H9 (cell line): ENCODE data around the gene SATB1. TPM values are rescaled to one million over a fixed set of nuclear protein-coding genes. Genes with fewer than 3 reads are reported as not detected.

ENCODE experiments used
- DNase-seq: peaks from one replicate; pipeline ENCODE4 v3.0.0-alpha.2; 2017
- H2AFZ ChIP-seq: one replicate; pipeline ENCODE4 v1.6.1; 2013; ENCODE audit warnings: mild to moderate bottlenecking, low read length, control low read depth, moderate library complexity
- H2AK5ac ChIP-seq: 2 replicates; pipeline ENCODE4 v1.6.1; 2013; ENCODE audit warnings: low read length, control low read depth, mixed read lengths; ENCODE audit not compliant: insufficient read length
- H2BK120ac ChIP-seq: one replicate; pipeline ENCODE4 v1.6.1; 2013; ENCODE audit warnings: low read depth, mild to moderate bottlenecking, low read length, control low read depth, inconsistent platforms; ENCODE audit not compliant: poor library complexity, severe bottlenecking
- H2BK12ac ChIP-seq: 2 replicates; pipeline ENCODE4 v1.6.1; 2013; ENCODE audit warnings: low read length, control low read depth, mixed read lengths, low read depth; ENCODE audit not compliant: insufficient read length
- H2BK15ac ChIP-seq: 2 replicates; pipeline ENCODE4 v1.6.1; 2013; ENCODE audit warnings: low read depth, low read length, control low read depth
- H2BK20ac ChIP-seq: one replicate; pipeline ENCODE4 v1.6.1; 2013; ENCODE audit warnings: low read depth, mild to moderate bottlenecking, low read length, control low read depth, inconsistent platforms; ENCODE audit not compliant: poor library complexity, severe bottlenecking
- H2BK5ac ChIP-seq: 2 replicates; pipeline ENCODE4 v1.6.1; 2013; ENCODE audit warnings: low read length, control low read depth, mixed read lengths; ENCODE audit not compliant: insufficient read length
- H3K14ac ChIP-seq: 2 replicates; pipeline ENCODE4 v1.6.1; 2013; ENCODE audit warnings: low read length, control low read depth; ENCODE audit not compliant: insufficient read depth
- H3K18ac ChIP-seq: 2 replicates; pipeline ENCODE4 v1.6.1; 2013; ENCODE audit warnings: low read depth, mild to moderate bottlenecking, mixed read lengths, low read length, control low read depth; ENCODE audit not compliant: insufficient read length
- H3K23ac ChIP-seq: 2 replicates; pipeline ENCODE4 v1.6.1; 2013; ENCODE audit warnings: low read length, control low read depth, mixed read lengths, low read depth; ENCODE audit not compliant: insufficient read length
- H3K23me2 ChIP-seq: 2 replicates; pipeline ENCODE4 v1.6.1; 2013; ENCODE audit warnings: low read depth, mild to moderate bottlenecking, mixed read lengths, low read length, control low read depth; ENCODE audit not compliant: insufficient read length, poor library complexity, severe bottlenecking
- H3K27ac ChIP-seq: 2 replicates; pipeline ENCODE4 v1.5.1; 2013; ENCODE audit warnings: low read length, control low read depth, mixed read lengths, low read depth; ENCODE audit not compliant: insufficient read length
- H3K27me3 ChIP-seq: 2 replicates; pipeline ENCODE4 v1.6.1; 2013; ENCODE audit warnings: low read length, control low read depth, inconsistent platforms; ENCODE audit not compliant: insufficient read depth
- H3K4ac ChIP-seq: 2 replicates; pipeline ENCODE4 v1.6.1; 2013; ENCODE audit warnings: low read depth, mild to moderate bottlenecking, control low read depth, inconsistent platforms, low read length, moderate library complexity
- H3K4me1 ChIP-seq: 2 replicates; pipeline ENCODE4 v1.6.1; 2013; ENCODE audit warnings: low read length, control low read depth, inconsistent platforms; ENCODE audit not compliant: insufficient read depth
- H3K4me2 ChIP-seq: 2 replicates; pipeline ENCODE4 v1.6.1; 2013; ENCODE audit warnings: low read length, control low read depth, mixed read lengths; ENCODE audit not compliant: insufficient read length, insufficient read depth
- H3K56ac ChIP-seq: 2 replicates; pipeline ENCODE4 v1.6.1; 2013; ENCODE audit warnings: low read depth, mild to moderate bottlenecking, mixed read lengths, low read length, control low read depth; ENCODE audit not compliant: insufficient read length
- H3K79me1 ChIP-seq: 2 replicates; pipeline ENCODE4 v1.6.1; 2013; ENCODE audit warnings: low read depth, mild to moderate bottlenecking, moderate library complexity, low read length, control low read depth, inconsistent platforms; ENCODE audit not compliant: insufficient read depth, poor library complexity, severe bottlenecking
- H3K79me2 ChIP-seq: 2 replicates; pipeline ENCODE4 v1.6.1; 2013; ENCODE audit warnings: low read length, control low read depth, inconsistent platforms; ENCODE audit not compliant: insufficient read depth
- H3K9ac ChIP-seq: 2 replicates; pipeline ENCODE4 v1.6.1; 2013; ENCODE audit warnings: low read length, control low read depth, mixed read lengths; ENCODE audit not compliant: insufficient read length; ENCODE audit errors: extremely low read depth
- H3K9me3 ChIP-seq: one replicate; pipeline ENCODE4 v1.6.1; 2013; ENCODE audit warnings: low read depth, low read length, inconsistent platforms; ENCODE audit not compliant: control insufficient read depth
- H3T11ph ChIP-seq: one replicate; pipeline ENCODE4 v1.6.1; 2013; ENCODE audit warnings: mild to moderate bottlenecking, low read length, control low read depth, inconsistent platforms
- H4K20me1 ChIP-seq: one replicate; pipeline ENCODE4 v1.6.1; 2013; ENCODE audit not compliant: control insufficient read depth, insufficient read length, insufficient read depth
- H4K5ac ChIP-seq: 2 replicates; pipeline ENCODE4 v1.6.1; 2013; ENCODE audit warnings: low read depth, mild to moderate bottlenecking, mixed read lengths, low read length, control low read depth; ENCODE audit not compliant: insufficient read length
- H4K8ac ChIP-seq: replicated peaks from 2 replicates; pipeline ENCODE4 v1.6.1; 2013; ENCODE audit warnings: low read length, control low read depth, mixed read lengths, low read depth; ENCODE audit not compliant: insufficient read length
- H4K91ac ChIP-seq: 2 replicates; pipeline ENCODE4 v1.6.1; 2013; ENCODE audit warnings: low read depth, mild to moderate bottlenecking, moderate library complexity, mixed read lengths, low read length, control low read depth; ENCODE audit not compliant: insufficient read length
- H3K27ac Mint-ChIP-seq, 3 experiments: 2 replicates in 2 of 3; 3 replicates in 1 of 3; pipeline ENCODE4 v1.8.0; 2020 to 2021; ENCODE audit warnings: mixed read lengths in 3 of 3, mild to moderate bottlenecking in 1 of 3, moderate library complexity in 1 of 3
- H3K27me3 Mint-ChIP-seq: 2 replicates; pipeline ENCODE4 v1.8.0; 2021; ENCODE audit warnings: low read depth, mild to moderate bottlenecking, moderate library complexity, mixed read lengths
- H3K36me3 Mint-ChIP-seq, 3 experiments: 2 replicates in 2 of 3; 3 replicates in 1 of 3; pipeline ENCODE4 v1.8.0; 2020 to 2021; ENCODE audit warnings: low read depth in 3 of 3, mixed read lengths in 3 of 3; ENCODE audit not compliant: insufficient read depth in 1 of 3
- H3K4me1 Mint-ChIP-seq, 2 experiments: 2 replicates each; pipeline ENCODE4 v1.8.0; 2020; ENCODE audit warnings: mixed read lengths in 2 of 2
- H3K4me3 Mint-ChIP-seq, 2 experiments: 2 replicates in 1 of 2; 3 replicates in 1 of 2; pipeline ENCODE4 v1.8.0; 2020 to 2021; ENCODE audit warnings: mild to moderate bottlenecking in 2 of 2, mixed read lengths in 2 of 2, moderate library complexity in 1 of 2
- H3K9me3 Mint-ChIP-seq, 2 experiments: 2 replicates in 1 of 2; 3 replicates in 1 of 2; pipeline ENCODE4 v1.8.0; 2020; ENCODE audit warnings: mild to moderate bottlenecking in 2 of 2, mixed read lengths in 2 of 2, moderate library complexity in 1 of 2
- CTCF ChIP-seq: fragments of 200-600 bp; sonication (generic); conservative IDR thresholded peaks from 3 replicates; pipeline ENCODE4 v1.8.0; 2021; ENCODE audit warnings: antibody characterized with exemption, mild to moderate bottlenecking
- WGBS: extraction: QIAGEN DNeasy Blood & Tissue Kit; methylation state at CpG from one replicate; pipeline ENCODE4 v1.1.7; 2013; ENCODE audit warnings: missing lambda C conversion rate, low lambda C conversion rate, mixed read lengths; ENCODE audit not compliant: insufficient read length; ENCODE audit errors: extremely low coverage; 5-methylcytosine and 5-hydroxymethylcytosine counted together
- total RNA-seq: library from RNA; stranded (reverse); gene quantifications from 2 replicates; pipeline ENCODE4 v1.2.1, GENCODE V29; 2021

SATB1 gene
- total RNA-seq, 1 experiment from 2014 or later, result 30.7 TPM

GRCh38 chr3:18398448-18398847, 26.7 kb downstream of the SATB1 start:
- Histone ChIP-seq H3K14ac (no peak overlapping the region), H2BK12ac (no peak overlapping the region), H3K79me1 (no peaks in the 10 kb centered on the region), H4K8ac (no peak overlapping the region), H4K5ac (no peak overlapping the region), H3K4me2 (no peak overlapping the region), H2BK20ac (no peak overlapping the region), H2AFZ (no peak overlapping the region), H3K23ac (no peak overlapping the region), H3T11ph (no peak overlapping the region), H2BK120ac (no peak overlapping the region), H3K18ac (no peak overlapping the region), H3K4me1 (no peaks in the 10 kb centered on the region), H3K23me2 (no peaks in the 10 kb centered on the region), H3K9me3 (no peaks in the 10 kb centered on the region), H3K27me3 (no peaks in the 10 kb centered on the region), H3K79me2 (no peaks in the 10 kb centered on the region), H3K9ac (no peak overlapping the region), H3K56ac (no peak overlapping the region), H3K4ac (no peak overlapping the region), H4K91ac (no peak overlapping the region), H2BK15ac (no peak overlapping the region), H4K20me1 (no peaks in the 10 kb centered on the region), H2AK5ac (no peak overlapping the region), H2BK5ac (no peak overlapping the region), H3K27ac (no peak overlapping the region)
- H3K4me3 Mint-ChIP-seq, result no peak overlapping the region
- peaks cover 4 to 16% (median 9%) of the 10 kb centered on the region in 3 experiments; a peak in 6 of 7 replicates for H3K36me3 Mint-ChIP-seq
- H3K27me3 Mint-ChIP-seq, result no peaks in the 10 kb centered on the region
- H3K27ac Mint-ChIP-seq, result no peak overlapping the region
- no peak for TF ChIP-seq CTCF
- no CpG with 5 or more reads among the region's 1 CpG for WGBS
- no peak for DNase-seq
- H3K9me3 Mint-ChIP-seq, result no peaks in the 10 kb centered on the region
- no peaks in the 10 kb centered on the region for H3K4me1 Mint-ChIP-seq
